SK-N-SH (cell line): Measurements from ENCODE around the gene CXCL9. TPM values are rescaled to one million over a fixed set of nuclear protein-coding genes. Genes with fewer than 3 reads are reported as not detected.

Experiments
- CTCF ChIA-PET: fragments of 300-600, 350-600 bp; formaldehyde crosslinking; extraction: SDS; loops from one replicate; lab custom pipeline; 2021; lab: Yijun Ruan, JAX
- POLR2A ChIA-PET: fragments of 350-600 bp; sonication (Branson Sonifier 250); formaldehyde crosslinking; extraction: SDS; loops from one replicate; lab custom pipeline; 2020; ENCODE audit warnings: antibody characterized with exemption, inconsistent platforms; lab: Yijun Ruan, JAX
- DNase-seq: peaks from one replicate; pipeline ENCODE4 v3.0.0; 2012
- H2AFZ ChIP-seq: fragments of 200-600 bp; sonication (generic); 2 replicates; pipeline ENCODE4 v1.8.1; 2016; ENCODE audit warnings: antibody characterized with exemption, mild to moderate bottlenecking, low read depth
- H3F3A ChIP-seq: fragments of 200-600 bp; sonication (generic); replicated peaks from 2 replicates; pipeline ENCODE3; 2016; ENCODE audit warnings: antibody characterized with exemption, mild to moderate bottlenecking; ENCODE audit not compliant: insufficient read depth
- H3K27ac ChIP-seq, 2 experiments: fragments of 200-500 bp in 1 of 2; fragments of 200-600 bp in 1 of 2; sonication (Bioruptor generic) in 1 of 2; sonication (generic), shearing (Covaris generic) in 1 of 2; 2 replicates each; pipeline versions ENCODE4 v1.5.1 to v1.6.1; 2014 to 2016; ENCODE audit warnings: low read depth in 2 of 2, inconsistent platforms in 1 of 2, low read length in 1 of 2, mild to moderate bottlenecking in 1 of 2, mixed read lengths in 1 of 2
- H3K27me3 ChIP-seq: fragments of 200-600 bp; sonication (generic), shearing (Covaris generic); 2 replicates; pipeline ENCODE4 v1.6.1; 2016; ENCODE audit warnings: mixed run types; ENCODE audit not compliant: insufficient read depth
- H3K36me3 ChIP-seq, 2 experiments: fragments of 200-500 bp in 1 of 2; fragments of 200-600 bp in 1 of 2; sonication (Bioruptor generic) in 1 of 2; sonication (generic) in 1 of 2; replicated peaks in 1 of 2; 2 replicates each; pipeline versions ENCODE3 to v1.5.1; 2014 to 2016; ENCODE audit warnings: low read length in 1 of 2, mild to moderate bottlenecking in 1 of 2; ENCODE audit not compliant: insufficient read depth in 2 of 2, control insufficient read depth in 1 of 2
- H3K4me1 ChIP-seq, 2 experiments: fragments of 200-500 bp in 1 of 2; fragments of 200-600 bp in 1 of 2; sonication (Bioruptor generic) in 1 of 2; sonication (generic), shearing (Covaris generic) in 1 of 2; 2 replicates each; pipeline versions ENCODE4 v1.5.1 to v1.6.1; 2014 to 2016; ENCODE audit warnings: low read depth in 1 of 2, low read length in 1 of 2, mixed run types in 1 of 2; ENCODE audit not compliant: insufficient read depth in 2 of 2, control insufficient read depth in 1 of 2
- H3K4me2 ChIP-seq: fragments of 200-600 bp; sonication (generic), shearing (Covaris generic); 2 replicates; pipeline ENCODE4 v1.6.1; 2017; ENCODE audit warnings: mixed run types
- H3K4me3 ChIP-seq, 2 experiments: fragments of 200-500 bp in 1 of 2; fragments of 200-600 bp in 1 of 2; sonication (Bioruptor generic) in 1 of 2; sonication (generic), shearing (Covaris generic) in 1 of 2; 2 replicates each; pipeline versions ENCODE4 v1.5.1 to v1.8.1; 2014 to 2016; ENCODE audit warnings: low read depth in 2 of 2, inconsistent platforms in 1 of 2, low read length in 1 of 2, mild to moderate bottlenecking in 1 of 2, mixed read lengths in 1 of 2, moderate library complexity in 1 of 2
- H3K79me2 ChIP-seq: fragments of 200-600 bp; sonication (generic); 2 replicates; pipeline ENCODE4 v1.8.1; 2017; ENCODE audit warnings: mild to moderate bottlenecking; ENCODE audit not compliant: insufficient read depth
- H3K9ac ChIP-seq: fragments of 200-600 bp; sonication (generic); 2 replicates; pipeline ENCODE4 v1.6.1; 2017; ENCODE audit warnings: mixed run types
- H3K9me2 ChIP-seq: fragments of 200-600 bp; sonication (generic); 2 replicates; pipeline ENCODE4 v1.6.1; 2017; ENCODE audit warnings: mixed run types
- H3K9me3 ChIP-seq: fragments of 200-600 bp; sonication (generic); 2 replicates; pipeline ENCODE4 v1.6.1; 2017; ENCODE audit warnings: mixed run types, mild to moderate bottlenecking, moderate library complexity
- H4K20me1 ChIP-seq: fragments of 200-600 bp; sonication (generic); 2 replicates; pipeline ENCODE4 v1.6.1; 2017; ENCODE audit warnings: mild to moderate bottlenecking, mixed run types; ENCODE audit not compliant: insufficient read depth
- ELF1 ChIP-seq: IDR thresholded peaks from 2 replicates; pipeline ENCODE4 v1.4.0; 2012
- EP300 ChIP-seq, 2 experiments: IDR thresholded peaks; 2 replicates each; pipeline versions ENCODE4 v1.4.0 to v1.6.1; 2012; ENCODE audit warnings: borderline replicate concordance in 1 of 2, low read depth in 1 of 2, low read length in 1 of 2
- GABPA ChIP-seq: IDR thresholded peaks from 2 replicates; pipeline ENCODE4 v1.4.0; 2012; ENCODE audit warnings: low read depth, mild to moderate bottlenecking
- IRF3 ChIP-seq: fragments of 150-350 bp; IDR thresholded peaks from 2 replicates; pipeline ENCODE4 v1.6.1; 2016; ENCODE audit warnings: mild to moderate bottlenecking, low read depth, low read length
- JUND ChIP-seq: IDR thresholded peaks from 2 replicates; pipeline ENCODE4 v1.4.0; 2012
- MEF2A ChIP-seq: IDR thresholded peaks from 2 replicates; pipeline ENCODE4 v1.4.0; 2012; ENCODE audit warnings: low read depth, borderline replicate concordance
- NRF1 ChIP-seq: IDR thresholded peaks from 2 replicates; pipeline ENCODE4 v1.6.1; 2012; ENCODE audit warnings: low read depth, mild to moderate bottlenecking, low read length
- POLR2AphosphoS5 ChIP-seq: IDR thresholded peaks from 2 replicates; pipeline ENCODE4 v1.6.1; 2012; ENCODE audit warnings: low read depth, low read length
- RAD21 ChIP-seq: IDR thresholded peaks from 2 replicates; pipeline ENCODE4 v1.6.1; 2012; ENCODE audit warnings: mild to moderate bottlenecking, low read length
- RCOR1 ChIP-seq: fragments of 150-350 bp; IDR thresholded peaks from 2 replicates; pipeline ENCODE4 v1.6.1; 2017; ENCODE audit warnings: antibody characterized with exemption, low read length
- RXRA ChIP-seq: IDR thresholded peaks from 2 replicates; pipeline ENCODE4 v1.4.0; 2012; ENCODE audit warnings: low read depth, mild to moderate bottlenecking, borderline replicate concordance
- SIN3A ChIP-seq: IDR thresholded peaks from 2 replicates; pipeline ENCODE4 v1.6.1; 2012; ENCODE audit warnings: low read depth, mild to moderate bottlenecking, low read length, moderate library complexity, borderline replicate concordance
- USF2 ChIP-seq: fragments of 150-350 bp; IDR thresholded peaks from 2 replicates; pipeline ENCODE4 v1.6.1; 2017; ENCODE audit warnings: antibody characterized with exemption, low read length, low read depth, borderline replicate concordance
- ZBTB33 ChIP-seq: IDR thresholded peaks from 2 replicates; pipeline ENCODE4 v1.4.0; 2012; ENCODE audit warnings: low read depth, borderline replicate concordance
- WGBS: methylation state at CpG from one replicate; pipeline ENCODE4 v1.1.6; 2017; ENCODE audit warnings: low lambda C conversion rate; 5-methylcytosine and 5-hydroxymethylcytosine counted together
- polyA plus RNA-seq, 3 experiments: library from polyadenylated mRNA; depleted of rRNA; stranded (reverse); fragments of >200 nt; gene quantifications; 2 replicates each; pipeline ENCODE4 v1.2.3, GENCODE V29; 2012

Gene CXCL9
- polyA plus RNA-seq, 1 of the 3 experiments (the other 2 are of a cell fraction) = not detected

- Histone ChIP-seq H2AFZ (no peak overlapping the region), H3K4me3 (no peak overlapping the region), H3K9me2 (no peaks in the 10 kb centered on the region), H3K9ac (no peak overlapping the region), H4K20me1 (no peaks in the 10 kb centered on the region), H3K4me1 (peaks cover 0 to 5% of the 10 kb centered on the region in 2 experiments; a peak in 1 of 4 replicates), H3K27me3 (no peaks in the 10 kb centered on the region), H3K36me3 (no peaks in the 10 kb centered on the region), H3K9me3 (no peaks in the 10 kb centered on the region), H3F3A (peaks cover 3% of the 10 kb centered on the region), H3K4me2 (no peak overlapping the region), H3K79me2 (no peaks in the 10 kb centered on the region), H3K27ac (no peak overlapping the region)
- no peak for DNase-seq
- TF ChIP-seq RAD21 = no peak
- ChIA-PET POLR2A (no interaction called here), CTCF (interaction anchor here (1.7 kb wide), 1 partner anchor 17 kb away, joined by 10 read pairs; no protein-coding TSS in a partner anchor)
- 4% methylated on average over 1 of the region's 1 CpG for WGBS
Measured at GRCh38 chr4:76013540-76013939, 6.2 kb upstream of the CXCL9 start.

- no peaks in the 10 kb centered on the region for H3K9me2 ChIP-seq
- 84% methylated on average over 1 of the region's 1 CpG for WGBS
Measured at GRCh38 chr4:76012388-76012801, 5.1 kb upstream of the CXCL9 start.

More at GRCh38 chr4:76012388-76012801, 5.1 kb upstream of the CXCL9 start:
- H4K20me1 ChIP-seq = no peaks in the 10 kb centered on the region
- peaks cover 0 to 5% of the 10 kb centered on the region in 2 experiments; a peak in 1 of 4 replicates for H3K4me1 ChIP-seq
- no peak for DNase-seq
- no peaks in the 10 kb centered on the region for H3K36me3 ChIP-seq
- peak overlapping the region; percentile 70; the same call in 1 of the 2 replicates for H2AFZ ChIP-seq
- H3K79me2 ChIP-seq = no peaks in the 10 kb centered on the region
- TF ChIP-seq RCOR1 = no peak
- no peak for TF ChIP-seq IRF3
- TF ChIP-seq ELF1 = no peak
- no peak for TF ChIP-seq JUND
- TF ChIP-seq USF2 = no peak
- TF ChIP-seq MEF2A = no peak
- no peak for TF ChIP-seq POLR2AphosphoS5
- no peak for TF ChIP-seq RAD21
- no peak for TF ChIP-seq RXRA
- no peak for TF ChIP-seq SIN3A
- TF ChIP-seq GABPA = no peak
- TF ChIP-seq EP300 (IDR thresholded peaks at IDR 0.05; ENCODE audit: borderline replicate concordance in 1 of 2, low read depth in 1 of 2, low read length in 1 of 2) = no peak
- no peak for TF ChIP-seq NRF1
- TF ChIP-seq ZBTB33 = no peak
- no peak overlapping the region for H3K9ac ChIP-seq
- POLR2A ChIA-PET = no interaction called here
- no peaks in the 10 kb centered on the region for H3K9me3 ChIP-seq
- H3K4me3 ChIP-seq = no peak overlapping the region
- H3K4me2 ChIP-seq = 0 out of 2 replicates have a peak overlapping the region, but pooled peaks have one; percentile 5
- CTCF ChIA-PET = interaction anchor here (1.0 kb wide), 1 partner anchor 16 kb away, joined by 4 read pairs; no protein-coding TSS in a partner anchor
- peaks cover 3% of the 10 kb centered on the region for H3F3A ChIP-seq
- no peaks in the 10 kb centered on the region for H3K27me3 ChIP-seq
- H3K27ac ChIP-seq = peak overlapping the region in 1 of 2 experiments; percentile 20; a peak in 1 of 4 replicates
